Activated naive CD8-positive, alpha-beta T cell treated with anti-CD3 and anti-CD28 coated beads, Interleukin-2, amount 10 ng/mL, durations not matched to agents 7 days and 5 days (primary cell): ENCODE data around the gene PRDX6. TPM values are rescaled to one million over a fixed set of nuclear protein-coding genes. Genes with fewer than 3 reads are reported as not detected.
A peak's percentile ranks its signal among the peaks of the same experiment; 100 is the strongest.
"Not testable (repeated sequence)": the region's sequence is repeated elsewhere in the genome, so short reads cannot be mapped to it uniquely, and the experiment has no call there.

Experiments used
- ATAC-seq: fragments of 150-1000 bp; cut with Tn5 transposase; one replicate; pipeline ENCODE4 v1.10.0; 2021; ENCODE audit warnings: low read depth, moderate library complexity
- POLR2A ChIA-PET: fragments of 350-600 bp; sonication (Branson Sonifier 250); formaldehyde crosslinking; loops from one replicate; lab custom pipeline; 2021; ENCODE audit warnings: antibody characterized with exemption; lab: Charles Lee
- DNase-seq: peaks from one replicate; pipeline ENCODE4 v3.0.0; 2021
- H3K27ac Mint-ChIP-seq: one replicate; pipeline ENCODE4 v1.8.0; 2022; ENCODE audit warnings: mild to moderate bottlenecking, mixed read lengths
- H3K27me3 Mint-ChIP-seq: one replicate; pipeline ENCODE4 v1.8.0; 2022; ENCODE audit warnings: mild to moderate bottlenecking, moderate library complexity, mixed read lengths
- H3K36me3 Mint-ChIP-seq: one replicate; pipeline ENCODE4 v1.8.0; 2021; ENCODE audit warnings: mild to moderate bottlenecking, mixed read lengths
- H3K4me1 Mint-ChIP-seq: one replicate; pipeline ENCODE4 v1.8.0; 2021; ENCODE audit warnings: mixed read lengths
- H3K4me3 Mint-ChIP-seq: one replicate; pipeline ENCODE4 v1.8.0; 2022; ENCODE audit warnings: mild to moderate bottlenecking, moderate library complexity, mixed read lengths
- H3K9me3 Mint-ChIP-seq: one replicate; pipeline ENCODE4 v1.8.0; 2021; ENCODE audit warnings: mixed read lengths
- total RNA-seq, 2 experiments: library from RNA; stranded (reverse); gene quantifications; one replicate each; pipeline ENCODE4 v1.2.3, GENCODE V29; 2021

Gene PRDX6
- total RNA-seq, 2 experiments from 2014 or later = 136 to 137 TPM

DNA sequence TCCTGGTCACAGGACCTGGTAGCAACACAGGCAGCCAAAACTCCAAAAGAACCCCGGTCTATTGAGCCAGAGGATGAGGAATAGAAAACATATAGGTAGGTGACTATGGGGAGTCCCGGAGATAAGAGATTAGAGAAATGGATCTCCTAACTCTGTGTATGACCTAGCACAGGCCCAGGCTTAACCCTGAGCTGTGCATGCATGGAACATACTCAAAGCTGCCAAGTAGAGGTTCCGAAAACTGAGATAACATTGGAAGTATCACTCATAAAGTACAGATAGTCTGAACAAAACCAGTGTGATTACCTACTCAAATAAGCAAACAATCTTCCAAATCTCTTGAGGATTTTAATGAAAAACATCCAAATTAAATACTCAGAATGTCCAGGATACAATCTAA, 31.5 kb upstream of the PRDX6 start:
- peaks cover 18% of the 10 kb centered on the region for H3K9me3 Mint-ChIP-seq
- H3K4me1 Mint-ChIP-seq = peaks cover 21% of the 10 kb centered on the region
- POLR2A ChIA-PET = interaction anchor here (0.6 to 1.0 kb wide), 2 partner anchors 31 to 33 kb away, joined by 3 read pairs; no protein-coding TSS in a partner anchor
- no peak overlapping the region for H3K27ac Mint-ChIP-seq
- H3K36me3 Mint-ChIP-seq = peaks cover 51% of the 10 kb centered on the region
- DNase-seq (no peak), ATAC-seq (no peak)
- H3K27me3 Mint-ChIP-seq = no peaks in the 10 kb centered on the region
- H3K4me3 Mint-ChIP-seq = no peak overlapping the region

DNA sequence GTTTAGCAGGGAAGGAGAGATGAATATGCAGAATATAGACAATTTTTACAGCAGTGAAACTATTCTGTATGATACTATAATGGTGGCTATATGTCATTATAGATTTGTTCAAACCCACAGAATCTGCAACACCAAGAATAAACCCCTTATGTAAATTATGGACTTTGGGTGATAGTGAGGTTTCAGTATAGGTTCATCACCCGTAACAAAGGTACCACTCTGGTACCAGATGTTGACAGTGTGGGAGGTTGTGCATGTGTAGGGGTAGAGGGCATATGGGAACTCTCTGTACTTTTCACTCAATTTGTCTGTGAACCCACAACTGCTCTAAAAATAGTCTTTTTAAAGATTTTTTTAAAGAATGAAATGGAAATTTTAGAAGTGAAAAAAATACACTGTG, 29.9 kb upstream of the PRDX6 start:
- ATAC-seq = no peak
- no peak for DNase-seq
- Mint-ChIP-seq H3K4me3 (no peak overlapping the region), H3K27me3 (no peaks in the 10 kb centered on the region), H3K36me3 (peaks cover 51% of the 10 kb centered on the region), H3K9me3 (peaks cover 18% of the 10 kb centered on the region), H3K27ac (no peak overlapping the region), H3K4me1 (peaks cover 21% of the 10 kb centered on the region)
- POLR2A ChIA-PET = no interaction called here

DNA sequence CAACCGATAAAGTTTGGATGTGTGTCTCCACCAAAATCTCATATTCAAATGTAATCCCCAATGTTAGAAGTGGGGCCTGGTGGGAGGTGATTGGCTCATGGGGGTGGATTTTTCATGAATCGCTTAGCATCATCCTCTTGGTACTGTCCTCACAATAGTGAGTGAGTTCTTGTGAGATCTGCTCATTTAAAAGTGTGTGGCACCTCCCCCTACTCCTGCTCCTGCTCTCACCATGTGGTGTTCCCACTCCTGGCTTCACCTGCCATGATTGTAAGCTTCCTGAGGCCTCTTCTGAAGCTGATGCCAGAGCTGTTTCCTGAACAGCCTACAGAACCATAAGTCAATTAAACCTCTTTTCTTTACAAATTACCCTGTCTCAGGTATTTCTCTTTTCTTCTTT, 28.2 kb upstream of the PRDX6 start:
- no peak for ATAC-seq
- peaks cover 17% of the 10 kb centered on the region for H3K4me1 Mint-ChIP-seq
- POLR2A ChIA-PET = no interaction called here
- H3K4me3 Mint-ChIP-seq = no peak overlapping the region
- H3K27ac Mint-ChIP-seq = no peak overlapping the region
- no peak for DNase-seq
- peaks cover 49% of the 10 kb centered on the region for H3K36me3 Mint-ChIP-seq
- no peaks in the 10 kb centered on the region for H3K27me3 Mint-ChIP-seq
- peaks cover 18% of the 10 kb centered on the region for H3K9me3 Mint-ChIP-seq

DNA sequence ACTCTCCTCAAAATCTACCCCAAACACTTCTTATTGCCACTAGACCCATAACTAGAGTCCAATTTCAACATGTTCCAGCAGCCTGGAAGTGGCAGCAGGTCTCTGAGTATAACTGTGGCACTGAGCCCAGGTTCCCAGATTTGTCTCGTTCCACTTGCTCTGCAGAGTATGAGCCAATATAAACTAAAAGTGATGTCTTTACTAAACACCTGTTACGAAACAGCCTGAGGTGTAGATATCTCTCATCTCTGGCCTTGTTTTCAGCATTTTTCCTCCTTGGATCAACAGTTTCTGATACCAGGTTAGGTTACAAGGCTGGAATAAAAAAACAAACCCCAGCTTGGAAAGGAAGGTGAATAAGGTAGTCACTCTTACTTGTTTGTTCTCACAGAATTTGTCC, 25.2 kb upstream of the PRDX6 start:
- DNase-seq (no peak), ATAC-seq (no peak)
- Mint-ChIP-seq H3K27ac (no peak overlapping the region), H3K9me3 (peaks cover 15% of the 10 kb centered on the region), H3K4me1 (peaks cover 19% of the 10 kb centered on the region), H3K27me3 (no peaks in the 10 kb centered on the region), H3K36me3 (peaks cover 54% of the 10 kb centered on the region), H3K4me3 (no peak overlapping the region)
- POLR2A ChIA-PET = interaction anchor here (0.6 kb wide), 1 partner anchor 21 kb away, joined by 3 read pairs; no protein-coding TSS in a partner anchor

DNA sequence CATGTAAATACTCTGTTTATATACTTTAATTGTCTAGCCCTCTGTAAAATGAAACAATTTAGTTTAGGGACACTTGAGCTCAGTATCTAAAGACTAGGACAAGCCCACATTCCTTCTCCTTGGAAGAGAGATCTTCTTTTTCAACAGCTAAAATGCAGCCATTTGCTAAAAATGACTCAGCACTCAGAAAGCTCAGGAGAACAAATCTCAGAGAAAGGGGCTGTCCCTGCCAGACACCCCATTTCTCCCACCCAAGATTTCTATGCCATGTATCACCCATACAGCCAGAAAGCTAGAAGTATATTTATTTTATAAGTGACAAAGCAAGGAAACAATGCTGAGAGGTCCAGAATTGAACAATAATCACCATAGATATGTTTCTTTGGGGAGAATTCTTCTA, 23.2 kb upstream of the PRDX6 start:
- POLR2A ChIA-PET = interaction anchor here (0.6 to 0.7 kb wide), 2 partner anchors 24 to 57 kb away, joined by 3 read pairs; partner anchors contain the start of gene PRDX6
- H3K9me3 Mint-ChIP-seq = peaks cover 3% of the 10 kb centered on the region
- no peak for ATAC-seq
- no peaks in the 10 kb centered on the region for H3K27me3 Mint-ChIP-seq
- H3K36me3 Mint-ChIP-seq = peaks cover 44% of the 10 kb centered on the region
- H3K27ac Mint-ChIP-seq = no peak overlapping the region
- no peak overlapping the region for H3K4me3 Mint-ChIP-seq
- peaks cover 19% of the 10 kb centered on the region for H3K4me1 Mint-ChIP-seq
- DNase-seq = no peak

DNA sequence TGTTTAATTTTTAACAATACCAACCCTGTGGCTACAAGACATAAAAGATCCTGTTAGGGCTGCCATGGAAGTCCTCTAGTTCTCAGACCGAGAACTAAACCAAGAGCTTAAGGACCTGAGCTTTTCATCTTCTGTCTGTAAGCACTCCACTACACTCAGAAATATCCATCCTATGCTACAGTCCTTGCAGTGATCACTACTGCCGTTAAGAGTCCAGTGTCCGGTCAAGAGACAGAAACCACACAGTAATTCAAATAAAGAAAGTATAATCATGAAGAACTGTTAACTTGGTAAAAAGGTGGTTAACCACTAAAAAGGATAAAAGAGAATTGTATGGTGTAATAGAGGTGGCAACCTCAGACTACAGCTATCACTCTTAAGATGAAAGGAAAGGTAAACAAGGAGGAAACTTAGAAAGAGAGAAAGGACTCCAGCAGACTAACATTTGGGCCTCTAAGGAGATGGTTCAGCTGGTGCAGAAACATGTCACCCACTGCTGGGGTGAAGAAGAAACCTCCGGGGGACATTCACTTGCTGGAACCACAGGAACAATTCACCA, 22.1 kb upstream of the PRDX6 start:
- ATAC-seq (peak; percentile 86), DNase-seq (no peak)
- H3K27me3 Mint-ChIP-seq = no peaks in the 10 kb centered on the region
- peaks cover 3% of the 10 kb centered on the region for H3K9me3 Mint-ChIP-seq
- peaks cover 41% of the 10 kb centered on the region for H3K36me3 Mint-ChIP-seq
- POLR2A ChIA-PET = interaction anchor here (0.8 kb wide), 1 partner anchor 21 kb away, joined by 5 read pairs; no protein-coding TSS in a partner anchor
- H3K4me3 Mint-ChIP-seq = peak overlapping the region; percentile 45
- peak overlapping the region; percentile 3 for H3K27ac Mint-ChIP-seq
- peaks cover 25% of the 10 kb centered on the region for H3K4me1 Mint-ChIP-seq

DNA sequence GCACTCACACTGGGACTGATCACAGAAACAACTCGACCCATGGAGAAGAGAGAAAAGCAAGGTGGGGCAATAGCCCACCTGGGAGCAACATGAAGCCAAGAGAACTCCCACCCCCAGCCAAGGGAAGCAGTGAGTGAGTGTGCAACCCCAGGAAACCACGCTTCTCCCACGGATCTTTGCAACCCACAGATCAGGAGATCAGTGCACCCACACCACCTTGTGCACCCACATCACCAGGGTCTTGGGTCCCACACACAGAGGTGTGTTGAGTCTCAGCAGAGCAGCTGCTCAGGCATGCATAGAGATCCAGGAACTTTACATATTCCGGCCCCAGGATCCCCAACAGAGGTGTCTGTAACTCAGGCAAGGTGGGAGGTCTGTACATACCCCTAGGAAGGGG, 17.2 kb upstream of the PRDX6 start:
- Mint-ChIP-seq H3K36me3 (peaks cover 70% of the 10 kb centered on the region), H3K27me3 (no peaks in the 10 kb centered on the region), H3K4me1 (peaks cover 22% of the 10 kb centered on the region), H3K9me3 (peaks cover 24% of the 10 kb centered on the region), H3K27ac (no peak overlapping the region), H3K4me3 (no peak overlapping the region)
- DNase-seq = no peak
- no peak for ATAC-seq
- POLR2A ChIA-PET = no interaction called here

DNA sequence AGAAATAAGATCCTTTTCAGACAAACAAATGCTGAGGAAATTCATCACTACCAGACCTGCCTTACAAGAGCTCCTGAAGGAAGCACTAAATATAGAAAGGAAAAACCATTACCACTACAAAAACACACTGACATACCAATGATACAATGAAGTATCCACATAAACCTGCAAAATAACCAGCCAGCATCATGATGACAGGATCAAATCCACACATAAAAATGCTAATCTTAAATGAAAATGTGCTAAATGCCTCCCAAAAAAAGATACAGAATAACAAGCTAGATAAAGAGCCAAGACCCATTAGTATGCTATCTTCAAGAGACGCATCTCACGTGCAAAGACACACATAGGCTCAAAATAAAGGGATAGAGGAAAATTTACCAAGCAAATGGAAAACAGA, 14.5 kb upstream of the PRDX6 start:
- H3K27me3 Mint-ChIP-seq, ATAC-seq, H3K4me3 Mint-ChIP-seq, POLR2A ChIA-PET, H3K27ac Mint-ChIP-seq, DNase-seq: not testable (repeated sequence)
- Mint-ChIP-seq H3K4me1 (peaks cover 14% of the 10 kb centered on the region), H3K9me3 (peaks cover 32% of the 10 kb centered on the region), H3K36me3 (peaks cover 69% of the 10 kb centered on the region)

DNA sequence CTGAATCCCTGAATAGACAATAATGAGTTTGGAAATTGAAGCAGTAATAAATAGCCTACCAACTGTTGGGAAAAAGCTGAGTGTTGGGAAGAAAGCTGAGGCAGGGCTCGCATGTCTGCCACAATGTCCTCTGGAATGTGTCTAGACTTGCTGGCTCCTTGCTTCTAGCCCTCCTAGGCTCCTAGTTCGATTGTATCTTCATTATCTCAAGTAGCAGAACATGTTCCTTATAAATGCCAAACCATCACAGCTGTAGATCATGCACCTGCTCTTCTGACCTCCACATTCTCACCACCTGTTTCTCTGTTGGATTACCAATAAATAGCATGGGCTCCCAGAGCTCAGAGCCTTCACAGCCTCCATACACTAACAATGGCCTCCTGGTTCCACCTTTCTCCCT, 12.9 kb upstream of the PRDX6 start:
- Mint-ChIP-seq H3K36me3 (peaks cover 73% of the 10 kb centered on the region), H3K4me1 (peaks cover 14% of the 10 kb centered on the region), H3K9me3 (peaks cover 39% of the 10 kb centered on the region)
- H3K27me3 Mint-ChIP-seq, H3K4me3 Mint-ChIP-seq, POLR2A ChIA-PET, H3K27ac Mint-ChIP-seq, ATAC-seq, DNase-seq: not testable (repeated sequence)

DNA sequence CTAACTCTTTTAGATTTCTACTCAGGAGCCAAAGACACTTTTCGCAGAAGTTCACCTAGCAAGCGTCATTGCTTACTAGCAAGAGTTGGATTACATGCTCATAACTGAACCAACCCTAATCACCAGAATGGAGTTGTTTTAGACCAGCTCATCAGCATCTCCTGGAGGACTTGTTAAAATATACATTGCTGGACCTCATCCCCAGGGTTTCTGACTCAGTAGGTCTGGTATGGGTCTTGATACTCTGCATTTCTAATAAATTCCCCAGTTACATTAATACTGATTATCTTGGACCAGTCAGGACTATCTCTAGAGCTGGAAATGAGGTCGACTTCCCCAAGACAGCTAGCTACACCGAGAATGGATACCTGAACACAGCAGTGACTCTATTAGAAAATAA, 9.7 kb upstream of the PRDX6 start:
- POLR2A ChIA-PET = no interaction called here
- H3K9me3 Mint-ChIP-seq = peaks cover 50% of the 10 kb centered on the region
- H3K36me3 Mint-ChIP-seq = peaks cover 82% of the 10 kb centered on the region
- H3K4me3 Mint-ChIP-seq = no peak overlapping the region
- no peak for DNase-seq
- no peaks in the 10 kb centered on the region for H3K27me3 Mint-ChIP-seq
- no peak overlapping the region for H3K27ac Mint-ChIP-seq
- peaks cover 9% of the 10 kb centered on the region for H3K4me1 Mint-ChIP-seq
- ATAC-seq = no peak

DNA sequence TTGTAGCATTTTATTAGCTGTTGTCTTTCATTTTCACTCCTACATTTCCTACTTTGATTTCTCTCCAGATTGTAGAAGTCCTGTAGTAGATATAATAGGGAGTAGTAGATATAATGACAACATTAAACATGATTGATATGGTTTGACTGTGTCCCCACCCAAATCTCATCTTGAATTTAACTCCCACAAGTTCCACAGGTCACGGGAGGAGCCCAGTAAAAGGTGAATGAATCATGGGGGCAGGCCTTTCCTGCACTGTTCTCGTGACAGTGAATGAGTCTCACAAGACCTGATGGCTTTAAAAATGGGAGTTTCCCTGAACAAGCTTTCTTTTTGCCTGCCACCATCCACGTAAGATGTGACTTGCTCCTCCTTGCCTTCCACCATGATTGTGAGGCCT, 7.5 kb upstream of the PRDX6 start:
- Mint-ChIP-seq H3K27ac (no peak overlapping the region), H3K36me3 (peaks cover 77% of the 10 kb centered on the region), H3K27me3 (no peaks in the 10 kb centered on the region), H3K4me3 (no peak overlapping the region), H3K9me3 (peaks cover 36% of the 10 kb centered on the region), H3K4me1 (peaks cover 17% of the 10 kb centered on the region)
- POLR2A ChIA-PET = no interaction called here
- DNase-seq = no peak
- ATAC-seq = no peak

DNA sequence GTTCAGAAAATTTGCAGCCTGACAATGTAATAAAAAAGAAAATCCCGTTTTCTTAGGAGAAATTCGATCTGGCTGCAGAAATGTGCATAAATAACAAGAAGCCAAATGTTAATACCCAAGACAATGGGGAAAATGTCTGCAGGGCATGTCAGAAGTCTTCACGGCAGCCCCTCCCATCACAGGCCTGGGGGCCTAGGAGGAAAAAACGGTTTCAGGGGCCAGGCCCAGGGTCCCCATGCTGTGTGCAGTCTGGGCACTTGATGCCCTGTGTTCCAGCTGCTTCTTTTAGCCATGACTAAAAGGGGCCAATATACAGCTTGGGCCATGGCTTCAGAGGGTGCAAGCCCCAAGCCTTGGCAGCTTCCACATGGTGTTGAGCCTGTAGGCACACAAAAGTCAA, 6.5 kb upstream of the PRDX6 start:
- no peaks in the 10 kb centered on the region for H3K27me3 Mint-ChIP-seq
- peaks cover 31% of the 10 kb centered on the region for H3K9me3 Mint-ChIP-seq
- no peak for ATAC-seq
- no peak overlapping the region for H3K4me3 Mint-ChIP-seq
- DNase-seq = no peak
- H3K36me3 Mint-ChIP-seq = peaks cover 77% of the 10 kb centered on the region
- no peak overlapping the region for H3K27ac Mint-ChIP-seq
- POLR2A ChIA-PET = no interaction called here
- H3K4me1 Mint-ChIP-seq = peaks cover 20% of the 10 kb centered on the region

DNA sequence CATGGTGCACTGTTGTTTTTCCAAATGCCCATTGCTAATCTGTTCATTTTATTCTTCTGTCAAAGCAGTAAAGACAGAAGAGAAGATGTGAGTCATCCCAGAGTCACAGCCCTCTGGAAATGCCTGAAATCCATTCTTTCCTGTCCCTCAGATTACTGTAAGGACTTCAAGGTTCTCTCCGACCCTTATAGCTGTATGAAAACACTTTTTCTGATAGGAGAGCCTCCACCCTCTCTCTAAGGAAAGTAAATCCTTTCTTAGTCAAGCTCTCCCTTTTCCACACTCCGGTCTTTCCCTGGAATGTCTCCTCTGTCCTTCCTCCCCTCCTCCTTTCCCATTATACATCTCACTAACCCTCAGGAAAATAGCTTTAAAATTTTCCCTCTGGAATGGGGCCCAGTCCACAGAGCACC, 3.5 kb upstream of the PRDX6 start:
- no peak for ATAC-seq
- Mint-ChIP-seq H3K36me3 (peaks cover 63% of the 10 kb centered on the region), H3K27ac (no peak overlapping the region), H3K27me3 (no peaks in the 10 kb centered on the region), H3K9me3 (peaks cover 21% of the 10 kb centered on the region), H3K4me1 (peaks cover 34% of the 10 kb centered on the region), H3K4me3 (peak overlapping the region; percentile 18)
- DNase-seq = no peak
- POLR2A ChIA-PET = no interaction called here

DNA sequence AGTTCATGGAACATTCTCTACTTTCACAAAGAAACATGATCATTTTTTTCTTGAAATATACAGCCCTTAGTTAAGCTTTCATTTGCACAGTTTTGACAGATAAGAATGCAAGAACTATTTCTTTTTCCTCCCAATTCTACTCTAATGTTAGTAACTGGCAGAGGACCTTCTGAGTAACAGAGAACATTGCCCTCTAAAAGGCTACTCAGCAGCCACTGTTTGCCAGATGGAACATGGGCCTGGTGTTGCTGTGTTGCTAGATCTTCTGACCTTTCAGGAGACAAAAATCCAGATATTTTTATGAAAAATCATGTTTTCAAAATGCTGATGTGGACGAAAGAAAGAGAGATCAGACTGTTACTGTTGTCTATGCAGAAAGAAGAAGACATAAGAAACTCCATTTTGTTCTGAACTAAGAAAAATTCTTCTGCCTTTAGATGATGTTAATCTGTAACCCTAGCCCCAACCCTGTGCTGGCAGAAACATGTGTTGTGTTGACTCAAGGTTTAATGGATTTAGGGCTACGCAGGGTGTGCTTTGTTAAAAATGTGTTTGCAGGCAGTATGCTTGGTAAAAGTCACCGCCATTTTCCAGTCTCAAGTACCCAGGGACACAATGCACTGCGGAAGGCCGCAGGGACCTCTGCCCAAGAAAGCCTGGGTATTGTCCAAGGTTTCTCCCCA, 2.9 kb upstream of the PRDX6 start:
- peaks cover 39% of the 10 kb centered on the region for H3K4me1 Mint-ChIP-seq
- no peak overlapping the region for H3K27ac Mint-ChIP-seq
- H3K4me3 Mint-ChIP-seq = peak overlapping the region; percentile 45
- peaks cover 57% of the 10 kb centered on the region for H3K36me3 Mint-ChIP-seq
- DNase-seq (no peak), ATAC-seq (no peak)
- POLR2A ChIA-PET = no interaction called here
- H3K27me3 Mint-ChIP-seq = no peaks in the 10 kb centered on the region
- H3K9me3 Mint-ChIP-seq = peaks cover 17% of the 10 kb centered on the region
